ENCODE data around the gene MEFV. TPM values are rescaled to one million over a fixed set of nuclear protein-coding genes. Genes with fewer than 3 reads are reported as not detected.

The MEFV gene
- total RNA-seq, 2 experiments from 2014 or later: not detected

- ATAC-seq (no peak), DNase-seq (no peak)
- Mint-ChIP-seq H3K36me3 (ENCODE audit: low read depth) (no peaks in the 10 kb centered on the region), H3K4me1 (ENCODE audit: low read depth) (peaks cover 5% of the 10 kb centered on the region), H3K4me3 (no peak overlapping the region), H3K27me3 (no peaks in the 10 kb centered on the region), H3K9me3 (peaks cover 1% of the 10 kb centered on the region), H3K27ac (no peak overlapping the region)
- ChIA-PET POLR2A (interaction anchor here (1.9 kb wide), 1 partner anchor 9 kb away, joined by 4 read pairs; no protein-coding TSS in a partner anchor), CTCF (no interaction called here)
- TF ChIP-seq CTCF (IDR thresholded peaks at IDR 0.05): no peak
- intact Hi-C loops (cut with micrococcal nuclease): no loop called here
Observed at GRCh38 chr16:3241761-3242160, 14.7 kb downstream of the MEFV start.

- ChIA-PET POLR2A (interaction anchor here (0.7 to 2.6 kb wide), 8 partner anchors 10 to 449 kb away, joined by 3 to 13 read pairs (median 6); no protein-coding TSS in a partner anchor), CTCF (interaction anchor here (1.0 to 1.4 kb wide), 3 partner anchors 27 to 35 kb away, joined by 3 to 5 read pairs (median 3); no protein-coding TSS in a partner anchor)
- TF ChIP-seq CTCF (IDR thresholded peaks at IDR 0.05): no peak
- Mint-ChIP-seq H3K4me1 (ENCODE audit: low read depth) (peaks cover 34% of the 10 kb centered on the region), H3K36me3 (ENCODE audit: low read depth) (peaks cover 32% of the 10 kb centered on the region), H3K9me3 (peaks cover 13% of the 10 kb centered on the region), H3K4me3 (peak overlapping the region; percentile 67), H3K27ac (peak overlapping the region; percentile 82), H3K27me3 (no peaks in the 10 kb centered on the region)
- ATAC-seq: no peak
- intact Hi-C loops (cut with micrococcal nuclease): no loop called here
- DNase-seq: peak; percentile 81
Observed at GRCh38 chr16:3235856-3236669, 20.4 kb downstream of the MEFV start.

- H3K4me1 Mint-ChIP-seq (ENCODE audit: low read depth): peaks cover 34% of the 10 kb centered on the region
- DNase-seq (peak; percentile 98), ATAC-seq (peak; percentile 94)
- TF ChIP-seq CTCF (IDR thresholded peaks at IDR 0.05): no peak
- peaks cover 42% of the 10 kb centered on the region for H3K36me3 Mint-ChIP-seq (ENCODE audit: low read depth)
- H3K27me3 Mint-ChIP-seq: no peaks in the 10 kb centered on the region
- intact Hi-C loops (cut with micrococcal nuclease): no loop called here
- peaks cover 23% of the 10 kb centered on the region for H3K9me3 Mint-ChIP-seq
- CTCF ChIA-PET: interaction anchor here (0.9 to 1.0 kb wide), 2 partner anchors 31 to 222 kb away, joined by 4 read pairs; no protein-coding TSS in a partner anchor
- peak within 1 kb of the TSS; percentile 81 for H3K4me3 Mint-ChIP-seq
- peak within 1 kb of the TSS; percentile 97 for H3K27ac Mint-ChIP-seq
- POLR2A ChIA-PET: interaction anchor here (0.6 to 2.6 kb wide), 15 partner anchors 8 to 209 kb away, joined by 3 to 13 read pairs (median 4); partner anchors contain the start of genes NAA60 and ZNF213
Observed at GRCh38 chr16:3234857-3235561, 21.4 kb downstream of the MEFV start, which contains the start of gene ZNF200. TSS of gene ZNF200 (minus strand) at chr16:3235158. CDS start at chr16:3233755, 1,403 bp downstream.

- peaks cover 34% of the 10 kb centered on the region for H3K4me1 Mint-ChIP-seq (ENCODE audit: low read depth)
- no peak for TF ChIP-seq CTCF (IDR thresholded peaks at IDR 0.05)
- H3K27ac Mint-ChIP-seq: peak overlapping the region; percentile 97
- peak; percentile 21 for ATAC-seq
- H3K27me3 Mint-ChIP-seq: no peaks in the 10 kb centered on the region
- intact Hi-C loops (cut with micrococcal nuclease): no loop called here
- peaks cover 24% of the 10 kb centered on the region for H3K9me3 Mint-ChIP-seq
- ChIA-PET POLR2A (interaction anchor here (0.6 to 2.6 kb wide), 16 partner anchors 9 to 209 kb away, joined by 3 to 13 read pairs (median 4); partner anchors contain the start of genes NAA60 and ZNF213), CTCF (interaction anchor here (0.9 to 1.8 kb wide), 3 partner anchors 11 to 223 kb away, joined by 4 to 8 read pairs (median 4); no protein-coding TSS in a partner anchor)
- H3K4me3 Mint-ChIP-seq: peak overlapping the region; percentile 81
- H3K36me3 Mint-ChIP-seq (ENCODE audit: low read depth): peaks cover 46% of the 10 kb centered on the region
- DNase-seq: no peak
Observed at GRCh38 chr16:3234543-3234856, 21.9 kb downstream of the MEFV start.

Measured in activated CD8-positive, alpha-beta T cell treated with anti-CD3 and anti-CD28 coated beads for 36 hours (primary cell).